ENCODE results near the gene ALCAM. TPM values are rescaled to one million over a fixed set of nuclear protein-coding genes. Genes with fewer than 3 reads are reported as not detected.

ALCAM gene
- total RNA-seq, 4 donors from 2014 or later = 9.4 to 25.9 (median 16.6) TPM

GRCh38 chr3:105334138-105334882, 32.4 kb upstream of the ALCAM start:
- no peaks in the 10 kb centered on the region for H3K36me3 ChIP-seq
- H3K4me1 ChIP-seq = no peaks in the 10 kb centered on the region
- intact Hi-C loops (cut with DNase I; ENCODE audit: low total_unique reads) (no loop called here), in situ Hi-C loops (cut with MboI; ENCODE audit: low pct_ligation_motif_present in 1 of 4, low pct_unique_long_range_greater_than_20kb in 1 of 4, low sequenced_read_pairs in 3 of 4) (no loop called here)
- no peak for DNase-seq
- H3K4me3 ChIP-seq = no peak overlapping the region
- no peak overlapping the region for H3K27ac ChIP-seq
- H3K27me3 ChIP-seq = no peaks in the 10 kb centered on the region
- no peaks in the 10 kb centered on the region for H3K9me3 ChIP-seq
- WGBS, 2 donors (ENCODE audit: low coverage in 1 of 2) = 50 to 69% methylated on average over 1 of the region's 1 CpG
- TF ChIP-seq POLR2AphosphoS5 (IDR thresholded peaks at IDR 0.05) = no peak
- TF ChIP-seq CTCF (IDR thresholded peaks at IDR 0.05) = no peak
- TF ChIP-seq POLR2A (IDR thresholded peaks at IDR 0.05) = no peak
- TF ChIP-seq EP300 (IDR thresholded peaks at IDR 0.05; ENCODE audit: low read depth) = no peak

DNA sequence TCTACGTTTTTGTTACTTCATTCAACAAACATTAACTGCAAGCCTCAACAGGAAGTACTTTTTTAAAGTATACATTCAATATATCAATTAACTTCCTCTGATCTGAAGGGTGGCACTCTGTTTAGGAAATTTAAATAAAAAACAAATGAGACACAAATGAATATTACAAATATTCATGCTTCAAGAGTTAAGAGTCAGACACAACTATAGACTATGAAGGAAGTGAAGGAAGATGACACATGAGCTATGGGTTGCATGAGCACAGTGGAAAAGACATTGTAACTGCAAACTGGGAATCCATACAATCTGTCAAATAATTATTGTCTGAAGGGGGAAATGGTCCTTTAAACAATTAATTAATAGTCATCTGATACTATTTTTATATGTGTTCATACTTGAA, 26.8 kb upstream of the ALCAM start:
- Histone ChIP-seq H3K9me3 (no peaks in the 10 kb centered on the region), H3K4me1 (no peaks in the 10 kb centered on the region), H3K27me3 (no peaks in the 10 kb centered on the region), H3K4me3 (no peak overlapping the region), H3K36me3 (no peaks in the 10 kb centered on the region), H3K27ac (no peak overlapping the region)
- intact Hi-C loops (cut with DNase I; ENCODE audit: low total_unique reads) = no loop called here
- no peak for DNase-seq
- TF ChIP-seq EP300 (IDR thresholded peaks at IDR 0.05; ENCODE audit: low read depth) = no peak
- TF ChIP-seq CTCF (IDR thresholded peaks at IDR 0.05) = no peak
- TF ChIP-seq POLR2AphosphoS5 (IDR thresholded peaks at IDR 0.05) = no peak
- TF ChIP-seq POLR2A (IDR thresholded peaks at IDR 0.05) = no peak
- WGBS, 2 donors (ENCODE audit: low coverage in 1 of 2) = 25 to 38% methylated on average over 1 of the region's 1 CpG
- in situ Hi-C loops (cut with MboI; ENCODE audit: low pct_ligation_motif_present in 1 of 4, low pct_unique_long_range_greater_than_20kb in 1 of 4, low sequenced_read_pairs in 3 of 4) = no loop called here

DNA sequence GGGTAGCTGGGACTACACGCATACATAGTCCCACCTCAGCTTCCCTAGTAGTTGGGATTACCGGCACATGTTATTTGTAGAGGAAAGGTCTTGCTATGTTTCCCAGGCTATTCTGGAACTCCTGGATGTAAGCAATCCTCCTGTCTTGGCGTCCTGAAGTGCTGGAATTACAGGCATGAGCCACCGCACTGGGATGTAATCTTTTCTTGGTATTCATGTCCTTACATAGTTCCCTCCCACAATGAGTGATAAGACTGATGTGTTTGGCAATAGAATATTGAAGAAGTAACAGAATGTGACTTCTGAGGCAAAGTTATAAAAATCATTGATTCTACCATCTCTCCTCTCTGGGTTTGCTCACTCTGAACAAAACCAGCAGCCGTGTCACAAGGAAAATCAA, 22.7 kb upstream of the ALCAM start:
- in situ Hi-C loops (cut with MboI; ENCODE audit: low pct_ligation_motif_present in 1 of 4, low pct_unique_long_range_greater_than_20kb in 1 of 4, low sequenced_read_pairs in 3 of 4) (no loop called here), intact Hi-C loops (cut with DNase I; ENCODE audit: low total_unique reads) (no loop called here)
- Histone ChIP-seq H3K4me1 (no peaks in the 10 kb centered on the region), H3K36me3 (no peaks in the 10 kb centered on the region), H3K27ac (no peak overlapping the region), H3K4me3 (no peak overlapping the region), H3K27me3 (no peaks in the 10 kb centered on the region), H3K9me3 (no peaks in the 10 kb centered on the region)
- WGBS, 2 donors (ENCODE audit: low coverage in 1 of 2) = 74% methylated on average over 5 of the region's 5 CpGs; no CpG with 5 or more reads in 1 of the 2 donors
- TF ChIP-seq POLR2AphosphoS5 (IDR thresholded peaks at IDR 0.05) (no peak), POLR2A (IDR thresholded peaks at IDR 0.05) (no peak), CTCF (IDR thresholded peaks at IDR 0.05) (no peak), EP300 (IDR thresholded peaks at IDR 0.05; ENCODE audit: low read depth) (no peak)
- no peak for DNase-seq

- in situ Hi-C loops (cut with MboI; ENCODE audit: low pct_ligation_motif_present in 1 of 4, low pct_unique_long_range_greater_than_20kb in 1 of 4, low sequenced_read_pairs in 3 of 4) (no loop called here), intact Hi-C loops (cut with DNase I; ENCODE audit: low total_unique reads) (no loop called here)
- no peaks in the 10 kb centered on the region for H3K36me3 ChIP-seq
- H3K4me3 ChIP-seq = no peak overlapping the region
- H3K27me3 ChIP-seq = no peaks in the 10 kb centered on the region
- H3K9me3 ChIP-seq = no peaks in the 10 kb centered on the region
- no peak overlapping the region for H3K27ac ChIP-seq
- no peaks in the 10 kb centered on the region for H3K4me1 ChIP-seq
- WGBS, 2 donors (ENCODE audit: low coverage in 1 of 2) = 80 to 86% methylated on average over 1 to 5 of the region's 5 CpGs
- TF ChIP-seq CTCF (IDR thresholded peaks at IDR 0.05) (no peak), POLR2A (IDR thresholded peaks at IDR 0.05) (no peak), POLR2AphosphoS5 (IDR thresholded peaks at IDR 0.05) (no peak), EP300 (IDR thresholded peaks at IDR 0.05; ENCODE audit: low read depth) (no peak)
- no peak for DNase-seq
Measured at GRCh38 chr3:105345156-105345555, 21.6 kb upstream of the ALCAM start.

Data from transverse colon (tissue), 4 donors.